ENCODE data around the gene HDAC3. TPM values are rescaled to one million over a fixed set of nuclear protein-coding genes. Genes with fewer than 3 reads are reported as not detected.

The HDAC3 gene
- polyA plus RNA-seq, 1 of the 3 experiments (the other 2 are of a cell fraction) = 104 TPM

DNA sequence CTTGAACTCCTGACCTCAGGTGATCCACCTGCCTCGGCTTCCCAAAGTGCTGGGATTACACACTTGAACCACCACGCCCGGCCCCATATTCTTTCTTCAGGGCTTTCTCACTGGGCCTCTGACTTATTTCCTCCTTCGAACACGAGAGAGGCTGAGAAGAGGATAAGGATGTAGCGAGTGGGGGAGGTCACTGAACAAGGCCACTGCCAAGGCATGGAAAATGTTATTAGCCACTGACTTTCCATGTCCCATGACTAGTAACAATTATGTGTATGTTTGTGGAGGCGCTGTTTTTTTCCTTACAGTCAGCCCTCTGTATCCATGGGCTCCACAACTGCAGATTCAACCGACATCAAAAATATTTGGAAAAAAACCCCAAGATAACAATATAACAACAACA, 26.9 kb upstream of the HDAC3 start:
- Histone ChIP-seq H3K4me3 (ENCODE audit: low read depth in 2 of 2, low read length in 1 of 2) (no peak overlapping the region), H3K9ac (no peak overlapping the region), H3K27ac (ENCODE audit: low read depth in 2 of 2, low read length in 1 of 2) (no peak overlapping the region), H4K20me1 (ENCODE audit: insufficient read depth) (no peaks in the 10 kb centered on the region), H3K4me1 (ENCODE audit: control insufficient read depth in 1 of 2, insufficient read depth in 2 of 2, low read depth in 1 of 2, low read length in 1 of 2) (no peaks in the 10 kb centered on the region; a peak in 1 of 4 replicates), H3K36me3 (replicated peaks in 1 of 2; ENCODE audit: control insufficient read depth in 1 of 2, insufficient read depth in 2 of 2, low read length in 1 of 2) (peaks cover 25 to 29% of the 10 kb centered on the region in 2 experiments), H3K9me3 (no peaks in the 10 kb centered on the region), H3F3A (replicated peaks; ENCODE audit: insufficient read depth) (peaks cover 6% of the 10 kb centered on the region), H3K9me2 (no peaks in the 10 kb centered on the region), H3K79me2 (ENCODE audit: insufficient read depth) (no peaks in the 10 kb centered on the region), H2AFZ (ENCODE audit: low read depth) (no peak overlapping the region), H3K4me2 (no peak overlapping the region), H3K27me3 (ENCODE audit: insufficient read depth) (no peaks in the 10 kb centered on the region)
- TF ChIP-seq FOXM1 (IDR thresholded peaks at IDR 0.05; ENCODE audit: low read depth) = no peak
- TF ChIP-seq GABPA (IDR thresholded peaks at IDR 0.05; ENCODE audit: low read depth) = no peak
- TF ChIP-seq, protein P1, sequence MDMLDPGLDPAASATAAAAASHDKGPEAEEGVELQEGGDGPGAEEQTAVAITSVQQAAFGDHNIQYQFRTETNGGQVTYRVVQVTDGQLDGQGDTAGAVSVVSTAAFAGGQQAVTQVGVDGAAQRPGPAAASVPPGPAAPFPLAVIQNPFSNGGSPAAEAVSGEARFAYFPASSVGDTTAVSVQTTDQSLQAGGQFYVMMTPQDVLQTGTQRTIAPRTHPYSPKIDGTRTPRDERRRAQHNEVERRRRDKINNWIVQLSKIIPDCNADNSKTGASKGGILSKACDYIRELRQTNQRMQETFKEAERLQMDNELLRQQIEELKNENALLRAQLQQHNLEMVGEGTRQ (IDR thresholded peaks at IDR 0.05; ENCODE audit: borderline replicate concordance, low read depth, low read length) = no peak
- no peak for TF ChIP-seq CHD2 (IDR thresholded peaks at IDR 0.05; ENCODE audit: low read length, partially characterized antibody)
- TF ChIP-seq FOSL2 (IDR thresholded peaks at IDR 0.05; ENCODE audit: borderline replicate concordance, low read depth) = no peak
- TF ChIP-seq MXI1 (IDR thresholded peaks at IDR 0.05; ENCODE audit: low read depth, low read length) = no peak
- TF ChIP-seq GATA2 (CRISPR knock-in tag; IDR thresholded peaks at IDR 0.05) = no peak
- TF ChIP-seq RCOR1 (IDR thresholded peaks at IDR 0.05; ENCODE audit: low read length) = no peak
- TF ChIP-seq, protein P2, sequence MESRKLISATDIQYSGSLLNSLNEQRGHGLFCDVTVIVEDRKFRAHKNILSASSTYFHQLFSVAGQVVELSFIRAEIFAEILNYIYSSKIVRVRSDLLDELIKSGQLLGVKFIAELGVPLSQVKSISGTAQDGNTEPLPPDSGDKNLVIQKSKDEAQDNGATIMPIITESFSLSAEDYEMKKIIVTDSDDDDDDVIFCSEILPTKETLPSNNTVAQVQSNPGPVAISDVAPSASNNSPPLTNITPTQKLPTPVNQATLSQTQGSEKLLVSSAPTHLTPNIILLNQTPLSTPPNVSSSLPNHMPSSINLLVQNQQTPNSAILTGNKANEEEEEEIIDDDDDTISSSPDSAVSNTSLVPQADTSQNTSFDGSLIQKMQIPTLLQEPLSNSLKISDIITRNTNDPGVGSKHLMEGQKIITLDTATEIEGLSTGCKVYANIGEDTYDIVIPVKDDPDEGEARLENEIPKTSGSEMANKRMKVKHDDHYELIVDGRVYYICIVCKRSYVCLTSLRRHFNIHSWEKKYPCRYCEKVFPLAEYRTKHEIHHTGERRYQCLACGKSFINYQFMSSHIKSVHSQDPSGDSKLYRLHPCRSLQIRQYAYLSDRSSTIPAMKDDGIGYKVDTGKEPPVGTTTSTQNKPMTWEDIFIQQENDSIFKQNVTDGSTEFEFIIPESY (IDR thresholded peaks at IDR 0.05; ENCODE audit: borderline replicate concordance, low read depth) = no peak
- TF ChIP-seq TEAD4 (IDR thresholded peaks at IDR 0.05; ENCODE audit: borderline replicate concordance, insufficient read depth) = no peak
- TF ChIP-seq, protein P3, sequence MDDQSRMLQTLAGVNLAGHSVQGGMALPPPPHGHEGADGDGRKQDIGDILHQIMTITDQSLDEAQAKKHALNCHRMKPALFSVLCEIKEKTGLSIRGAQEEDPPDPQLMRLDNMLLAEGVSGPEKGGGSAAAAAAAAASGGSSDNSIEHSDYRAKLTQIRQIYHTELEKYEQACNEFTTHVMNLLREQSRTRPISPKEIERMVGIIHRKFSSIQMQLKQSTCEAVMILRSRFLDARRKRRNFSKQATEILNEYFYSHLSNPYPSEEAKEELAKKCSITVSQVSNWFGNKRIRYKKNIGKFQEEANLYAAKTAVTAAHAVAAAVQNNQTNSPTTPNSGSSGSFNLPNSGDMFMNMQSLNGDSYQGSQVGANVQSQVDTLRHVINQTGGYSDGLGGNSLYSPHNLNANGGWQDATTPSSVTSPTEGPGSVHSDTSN (IDR thresholded peaks at IDR 0.05) = no peak
- TF ChIP-seq SIN3A (IDR thresholded peaks at IDR 0.05; ENCODE audit: borderline replicate concordance, low read depth, low read length) = no peak
- TF ChIP-seq RXRA (IDR thresholded peaks at IDR 0.05; ENCODE audit: borderline replicate concordance, low read depth) = no peak
- POLR2A ChIA-PET = interaction anchor here (0.5 kb wide), 1 partner anchor 12 kb away, joined by 3 read pairs; no protein-coding TSS in a partner anchor
- DNase-seq = no peak
- CTCF ChIA-PET = interaction anchor here (0.6 to 3.4 kb wide), 6 partner anchors 11 to 873 kb away, joined by 3 to 36 read pairs (median 3); partner anchors contain the start of gene FCHSD1
- WGBS (ENCODE audit: low lambda C conversion rate) = 97% methylated on average over 8 of the region's 8 CpGs

DNA sequence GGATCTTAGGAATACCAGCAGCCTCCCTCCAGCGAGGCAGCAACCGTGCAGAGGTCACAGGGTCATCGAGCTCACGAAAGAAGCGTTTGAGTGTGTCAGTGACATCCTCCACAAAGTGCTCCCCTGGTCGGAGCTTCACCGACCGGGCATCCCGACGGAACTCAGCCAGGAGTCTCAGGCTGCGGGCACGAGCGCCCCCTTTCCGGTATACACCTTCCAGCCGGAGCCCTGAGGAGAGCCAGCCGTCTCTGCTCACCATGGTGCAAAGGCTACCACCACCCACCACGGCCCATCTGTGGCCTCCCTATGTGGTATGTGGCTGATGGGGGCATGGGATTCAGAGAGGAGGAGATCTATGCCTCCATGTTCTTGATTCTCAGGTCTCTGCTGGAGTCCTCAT, 25.4 kb upstream of the HDAC3 start:
- H3K27me3 ChIP-seq (ENCODE audit: insufficient read depth) = no peaks in the 10 kb centered on the region
- no peak overlapping the region for H3K9ac ChIP-seq
- H3K9me3 ChIP-seq = no peaks in the 10 kb centered on the region
- no peak overlapping the region for H3K4me3 ChIP-seq (ENCODE audit: low read depth in 2 of 2, low read length in 1 of 2)
- CTCF ChIA-PET = interaction anchor here (1.2 to 2.3 kb wide), 3 partner anchors 30 to 874 kb away, joined by 3 to 11 read pairs (median 3); no protein-coding TSS in a partner anchor
- POLR2A ChIA-PET = no interaction called here
- WGBS (ENCODE audit: low lambda C conversion rate) = 91% methylated on average over 13 of the region's 17 CpGs
- H3K4me1 ChIP-seq (ENCODE audit: control insufficient read depth in 1 of 2, insufficient read depth in 2 of 2, low read depth in 1 of 2, low read length in 1 of 2) = peaks cover 0 to 8% of the 10 kb centered on the region in 2 experiments; a peak in 3 of 4 replicates
- H2AFZ ChIP-seq (ENCODE audit: low read depth) = no peak overlapping the region
- DNase-seq = no peak
- no peak overlapping the region for H3K27ac ChIP-seq (ENCODE audit: low read depth in 2 of 2, low read length in 1 of 2)
- no peak overlapping the region for H3K4me2 ChIP-seq
- no peaks in the 10 kb centered on the region for H3K79me2 ChIP-seq (ENCODE audit: insufficient read depth)
- no peaks in the 10 kb centered on the region for H4K20me1 ChIP-seq (ENCODE audit: insufficient read depth)
- no peaks in the 10 kb centered on the region for H3K9me2 ChIP-seq
- H3F3A ChIP-seq (replicated peaks; ENCODE audit: insufficient read depth) = peaks cover 6% of the 10 kb centered on the region
- peaks cover 32 to 37% of the 10 kb centered on the region in 2 experiments for H3K36me3 ChIP-seq (replicated peaks in 1 of 2; ENCODE audit: control insufficient read depth in 1 of 2, insufficient read depth in 2 of 2, low read length in 1 of 2)
- TF ChIP-seq SMC3 (IDR thresholded peaks at IDR 0.05; ENCODE audit: low read depth, low read length) = no peak
- TF ChIP-seq, protein P4, sequence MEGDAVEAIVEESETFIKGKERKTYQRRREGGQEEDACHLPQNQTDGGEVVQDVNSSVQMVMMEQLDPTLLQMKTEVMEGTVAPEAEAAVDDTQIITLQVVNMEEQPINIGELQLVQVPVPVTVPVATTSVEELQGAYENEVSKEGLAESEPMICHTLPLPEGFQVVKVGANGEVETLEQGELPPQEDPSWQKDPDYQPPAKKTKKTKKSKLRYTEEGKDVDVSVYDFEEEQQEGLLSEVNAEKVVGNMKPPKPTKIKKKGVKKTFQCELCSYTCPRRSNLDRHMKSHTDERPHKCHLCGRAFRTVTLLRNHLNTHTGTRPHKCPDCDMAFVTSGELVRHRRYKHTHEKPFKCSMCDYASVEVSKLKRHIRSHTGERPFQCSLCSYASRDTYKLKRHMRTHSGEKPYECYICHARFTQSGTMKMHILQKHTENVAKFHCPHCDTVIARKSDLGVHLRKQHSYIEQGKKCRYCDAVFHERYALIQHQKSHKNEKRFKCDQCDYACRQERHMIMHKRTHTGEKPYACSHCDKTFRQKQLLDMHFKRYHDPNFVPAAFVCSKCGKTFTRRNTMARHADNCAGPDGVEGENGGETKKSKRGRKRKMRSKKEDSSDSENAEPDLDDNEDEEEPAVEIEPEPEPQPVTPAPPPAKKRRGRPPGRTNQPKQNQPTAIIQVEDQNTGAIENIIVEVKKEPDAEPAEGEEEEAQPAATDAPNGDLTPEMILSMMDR (IDR thresholded peaks at IDR 0.05) = no peak
- no peak for TF ChIP-seq RFX5 (IDR thresholded peaks at IDR 0.05; ENCODE audit: low read length)
- TF ChIP-seq SIN3A (IDR thresholded peaks at IDR 0.05; ENCODE audit: borderline replicate concordance, low read depth, low read length) = no peak
- TF ChIP-seq JUND (IDR thresholded peaks at IDR 0.05) = no peak
- no peak for TF ChIP-seq TAF1 (IDR thresholded peaks at IDR 0.05; ENCODE audit: borderline replicate concordance, low read depth, low read length)
- TF ChIP-seq MXI1 (IDR thresholded peaks at IDR 0.05; ENCODE audit: low read depth, low read length) = no peak
- TF ChIP-seq TCF12 (IDR thresholded peaks at IDR 0.05) = no peak
- no peak for TF ChIP-seq YY1 (IDR thresholded peaks at IDR 0.05; ENCODE audit: low read depth)
- TF ChIP-seq NFIC (IDR thresholded peaks at IDR 0.05; ENCODE audit: borderline replicate concordance) = no peak
- TF ChIP-seq CHD2 (IDR thresholded peaks at IDR 0.05; ENCODE audit: low read length, partially characterized antibody) = no peak
- TF ChIP-seq, protein P5, sequence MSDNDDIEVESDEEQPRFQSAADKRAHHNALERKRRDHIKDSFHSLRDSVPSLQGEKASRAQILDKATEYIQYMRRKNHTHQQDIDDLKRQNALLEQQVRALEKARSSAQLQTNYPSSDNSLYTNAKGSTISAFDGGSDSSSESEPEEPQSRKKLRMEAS (IDR thresholded peaks at IDR 0.05; ENCODE audit: low read depth) = no peak
- no peak for TF ChIP-seq FOSL2 (IDR thresholded peaks at IDR 0.05; ENCODE audit: borderline replicate concordance, low read depth)
